HFFc6 (cell line): ENCODE data around the gene PIGQ. TPM values are rescaled to one million over a fixed set of nuclear protein-coding genes. Genes with fewer than 3 reads are reported as not detected.

Experiments
- DNase-seq: peaks from one replicate; pipeline ENCODE4 v3.0.0-alpha.2; 2018
- H3K27ac Mint-ChIP-seq: 2 replicates; pipeline ENCODE4 v1.8.0; 2020; ENCODE audit warnings: mild to moderate bottlenecking, mixed read lengths
- H3K27me3 Mint-ChIP-seq: 2 replicates; pipeline ENCODE4 v1.8.0; 2021; ENCODE audit warnings: mild to moderate bottlenecking, moderate library complexity, mixed read lengths; ENCODE audit not compliant: insufficient read depth
- H3K36me3 Mint-ChIP-seq: 2 replicates; pipeline ENCODE4 v1.8.0; 2021; ENCODE audit warnings: low read depth, mixed read lengths
- H3K4me1 Mint-ChIP-seq: 2 replicates; pipeline ENCODE4 v1.8.0; 2020; ENCODE audit warnings: low read depth, mixed read lengths
- H3K4me3 Mint-ChIP-seq: 2 replicates; pipeline ENCODE4 v1.8.0; 2020; ENCODE audit warnings: mild to moderate bottlenecking, moderate library complexity, mixed read lengths
- H3K9me3 Mint-ChIP-seq: 2 replicates; pipeline ENCODE4 v1.8.0; 2020; ENCODE audit warnings: mild to moderate bottlenecking, mixed read lengths
- total RNA-seq, 6 experiments: library from RNA; stranded (reverse); fragmentation: NEBNext Ultra II Directional; extraction: Animal tissue kit (Norgen Biotek cat#: 25700); gene quantifications; 2 replicates in 1 of 6; 3 replicates in 5 of 6; pipeline ENCODE4 v1.2.3, GENCODE V29; 2021
- TF ChIP-seq, protein P1 (sequence below): fragments of 200-600 bp; sonication (generic); IDR thresholded peaks from 2 replicates; pipeline ENCODE4 v1.5.0; 2021; ENCODE audit warnings: antibody characterized with exemption, mild to moderate bottlenecking

Gene PIGQ
- total RNA-seq, 6 experiments from 2014 or later = 30.4 to 39.5 (median 35.4) TPM

DNA sequence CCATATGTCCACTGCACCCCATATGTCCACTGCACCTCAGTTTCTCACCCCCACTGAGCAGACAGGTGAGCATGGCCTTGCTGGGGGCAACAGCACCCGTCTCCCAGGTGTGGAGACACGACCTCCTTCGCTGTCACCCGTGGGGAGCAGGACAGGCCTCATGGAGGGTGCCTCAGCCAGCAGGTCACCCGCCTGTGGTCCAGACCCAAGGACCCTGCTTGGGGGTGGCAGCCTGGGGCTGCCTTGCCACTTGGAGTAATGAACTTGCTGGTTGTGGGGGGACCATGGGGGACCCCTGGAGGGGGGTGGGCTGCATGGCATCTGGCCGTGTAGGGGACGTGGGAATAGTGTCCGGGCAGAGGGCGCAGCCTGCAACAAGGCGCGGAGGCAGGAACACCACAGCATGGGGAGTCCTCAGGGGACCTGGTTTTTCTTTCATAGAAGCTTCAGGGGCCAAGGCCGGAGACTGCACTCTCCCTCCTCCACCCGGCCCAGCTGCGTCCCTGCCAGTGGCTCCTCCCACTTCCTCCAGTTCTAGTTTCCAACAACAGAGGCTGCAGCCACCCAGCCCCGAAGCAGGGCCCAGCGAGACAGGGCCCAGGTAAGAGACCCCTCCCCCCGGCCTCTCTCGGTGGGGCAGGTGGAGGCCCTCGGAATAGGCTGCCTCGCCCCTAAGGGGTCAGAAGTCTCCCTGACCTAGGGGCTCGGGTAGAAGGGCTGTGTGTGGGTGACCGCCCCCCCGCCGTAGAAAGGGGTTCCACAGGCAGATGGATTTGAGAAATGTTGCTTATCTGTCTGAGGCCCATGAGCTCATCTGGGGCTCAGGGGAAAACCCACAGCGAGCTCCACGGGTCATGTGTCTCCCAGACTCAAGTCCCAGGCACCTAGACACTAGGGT, 3.0 kb upstream of the PIGQ start, which contains the start of gene NHLRC4:
Gene NHLRC4, plus strand, starts transcription at position 531 of the 898 bp plus-strand sequence. CDS start 1,043 bp downstream, outside the sequence.
- DNase-seq = no peak
- Mint-ChIP-seq H3K36me3 (no peaks in the 10 kb centered on the region), H3K27me3 (peaks cover 8% of the 10 kb centered on the region), H3K4me3 (no peak within 1 kb of the TSS), H3K9me3 (no peaks in the 10 kb centered on the region), H3K4me1 (peaks cover 20% of the 10 kb centered on the region), H3K27ac (no peak within 1 kb of the TSS)
- TF ChIP-seq, protein P1, sequence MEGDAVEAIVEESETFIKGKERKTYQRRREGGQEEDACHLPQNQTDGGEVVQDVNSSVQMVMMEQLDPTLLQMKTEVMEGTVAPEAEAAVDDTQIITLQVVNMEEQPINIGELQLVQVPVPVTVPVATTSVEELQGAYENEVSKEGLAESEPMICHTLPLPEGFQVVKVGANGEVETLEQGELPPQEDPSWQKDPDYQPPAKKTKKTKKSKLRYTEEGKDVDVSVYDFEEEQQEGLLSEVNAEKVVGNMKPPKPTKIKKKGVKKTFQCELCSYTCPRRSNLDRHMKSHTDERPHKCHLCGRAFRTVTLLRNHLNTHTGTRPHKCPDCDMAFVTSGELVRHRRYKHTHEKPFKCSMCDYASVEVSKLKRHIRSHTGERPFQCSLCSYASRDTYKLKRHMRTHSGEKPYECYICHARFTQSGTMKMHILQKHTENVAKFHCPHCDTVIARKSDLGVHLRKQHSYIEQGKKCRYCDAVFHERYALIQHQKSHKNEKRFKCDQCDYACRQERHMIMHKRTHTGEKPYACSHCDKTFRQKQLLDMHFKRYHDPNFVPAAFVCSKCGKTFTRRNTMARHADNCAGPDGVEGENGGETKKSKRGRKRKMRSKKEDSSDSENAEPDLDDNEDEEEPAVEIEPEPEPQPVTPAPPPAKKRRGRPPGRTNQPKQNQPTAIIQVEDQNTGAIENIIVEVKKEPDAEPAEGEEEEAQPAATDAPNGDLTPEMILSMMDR = no peak

DNA sequence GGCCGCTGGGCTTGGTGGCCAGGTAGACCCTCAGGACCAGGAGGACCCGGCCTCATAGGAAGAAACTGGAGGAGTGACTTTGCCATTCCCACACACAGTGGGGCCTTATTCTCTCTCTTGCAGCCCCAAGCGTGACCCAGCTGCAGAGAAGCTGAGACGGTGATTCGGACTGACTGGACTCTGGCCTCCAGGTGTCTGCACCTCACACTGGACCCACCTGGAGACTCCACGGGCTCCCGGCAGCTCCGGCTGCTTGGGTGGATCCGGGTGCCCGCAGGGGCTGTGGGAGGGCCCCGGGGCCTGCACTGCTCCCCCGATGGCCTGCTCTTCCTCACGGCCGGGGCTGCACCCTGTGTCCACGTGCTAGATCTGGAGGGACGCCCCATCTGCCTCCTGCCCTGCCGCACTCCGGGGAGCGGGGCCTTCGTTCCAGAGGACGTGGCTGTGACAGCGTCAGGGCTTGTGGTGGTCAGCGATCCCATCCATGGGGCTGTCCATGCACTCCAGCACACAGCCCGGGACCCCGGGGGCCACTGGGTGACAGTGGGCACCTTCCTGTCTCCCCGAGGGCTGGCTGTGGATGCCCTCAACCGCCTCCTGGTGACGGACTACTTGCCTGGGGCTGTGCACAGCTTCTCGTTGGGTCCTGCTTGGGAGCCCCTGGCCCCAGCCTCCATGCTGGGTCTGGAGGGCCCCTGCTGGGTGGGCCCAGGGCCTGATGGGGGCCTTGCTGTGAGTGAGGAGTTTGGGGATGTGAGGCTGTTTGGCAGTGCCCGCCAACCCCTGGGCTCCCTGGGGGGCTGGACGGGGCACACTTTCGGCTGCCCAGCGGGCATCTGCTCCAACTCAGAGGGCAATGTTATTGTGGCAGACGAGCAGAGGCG, 2.2 kb upstream of the PIGQ start:
- TF ChIP-seq, protein P1 = no peak
- H3K4me3 Mint-ChIP-seq = no peak overlapping the region
- H3K27ac Mint-ChIP-seq = no peak overlapping the region
- H3K9me3 Mint-ChIP-seq = no peaks in the 10 kb centered on the region
- peaks cover 23% of the 10 kb centered on the region for H3K4me1 Mint-ChIP-seq
- no peaks in the 10 kb centered on the region for H3K36me3 Mint-ChIP-seq
- peaks cover 5% of the 10 kb centered on the region for H3K27me3 Mint-ChIP-seq
- no peak for DNase-seq

DNA sequence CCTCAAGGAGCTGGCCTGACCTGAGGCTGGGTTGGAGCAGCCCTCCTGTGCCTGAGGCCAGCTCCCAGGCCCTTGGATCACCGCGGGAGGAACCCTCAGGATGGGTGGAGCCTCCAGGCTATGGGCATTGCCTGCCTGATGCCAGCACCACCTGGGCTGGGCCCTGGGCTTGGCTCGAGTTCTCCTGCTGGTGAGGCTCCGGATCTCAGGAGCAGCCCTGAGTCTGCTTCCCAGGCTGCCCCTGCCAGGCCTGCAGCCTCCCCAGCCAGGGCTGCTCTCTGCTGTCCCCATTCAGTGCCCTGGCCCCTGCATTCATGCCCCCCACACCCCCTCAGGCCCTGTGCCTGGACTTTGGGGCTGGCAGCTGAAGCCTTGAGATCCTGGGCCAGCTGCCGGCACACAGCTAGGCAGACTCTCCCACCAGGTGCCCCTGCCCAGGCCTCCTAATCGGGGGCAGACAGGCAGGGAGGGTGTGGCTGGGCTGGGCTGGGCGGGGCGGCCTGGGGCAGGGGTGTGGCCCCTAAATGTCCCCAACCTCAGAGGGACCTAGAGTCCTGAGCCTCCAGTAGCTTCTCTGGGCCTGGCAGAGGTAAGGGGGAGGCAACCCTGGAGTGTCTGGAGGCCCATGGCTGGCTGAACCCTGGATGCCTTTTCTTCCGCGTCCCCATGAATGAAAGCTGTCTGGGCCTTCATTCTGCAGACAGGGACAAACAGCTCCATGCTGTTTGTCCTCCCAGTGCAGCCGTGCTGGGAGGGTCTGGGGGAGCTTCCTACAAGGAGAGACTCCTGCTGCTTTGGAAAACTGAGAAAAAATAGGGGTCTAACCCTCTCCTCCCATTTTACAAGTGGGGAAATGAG, 1.1 kb upstream of the PIGQ start:
- H3K27ac Mint-ChIP-seq = peak overlapping the region; percentile 79; the same call in 1 of the 2 replicates
- H3K4me3 Mint-ChIP-seq = peak overlapping the region; percentile 86
- H3K4me1 Mint-ChIP-seq = peaks cover 23% of the 10 kb centered on the region
- TF ChIP-seq, protein P1 = no peak
- no peaks in the 10 kb centered on the region for H3K36me3 Mint-ChIP-seq
- peaks cover 5% of the 10 kb centered on the region for H3K27me3 Mint-ChIP-seq
- no peak for DNase-seq
- H3K9me3 Mint-ChIP-seq = no peaks in the 10 kb centered on the region

DNA sequence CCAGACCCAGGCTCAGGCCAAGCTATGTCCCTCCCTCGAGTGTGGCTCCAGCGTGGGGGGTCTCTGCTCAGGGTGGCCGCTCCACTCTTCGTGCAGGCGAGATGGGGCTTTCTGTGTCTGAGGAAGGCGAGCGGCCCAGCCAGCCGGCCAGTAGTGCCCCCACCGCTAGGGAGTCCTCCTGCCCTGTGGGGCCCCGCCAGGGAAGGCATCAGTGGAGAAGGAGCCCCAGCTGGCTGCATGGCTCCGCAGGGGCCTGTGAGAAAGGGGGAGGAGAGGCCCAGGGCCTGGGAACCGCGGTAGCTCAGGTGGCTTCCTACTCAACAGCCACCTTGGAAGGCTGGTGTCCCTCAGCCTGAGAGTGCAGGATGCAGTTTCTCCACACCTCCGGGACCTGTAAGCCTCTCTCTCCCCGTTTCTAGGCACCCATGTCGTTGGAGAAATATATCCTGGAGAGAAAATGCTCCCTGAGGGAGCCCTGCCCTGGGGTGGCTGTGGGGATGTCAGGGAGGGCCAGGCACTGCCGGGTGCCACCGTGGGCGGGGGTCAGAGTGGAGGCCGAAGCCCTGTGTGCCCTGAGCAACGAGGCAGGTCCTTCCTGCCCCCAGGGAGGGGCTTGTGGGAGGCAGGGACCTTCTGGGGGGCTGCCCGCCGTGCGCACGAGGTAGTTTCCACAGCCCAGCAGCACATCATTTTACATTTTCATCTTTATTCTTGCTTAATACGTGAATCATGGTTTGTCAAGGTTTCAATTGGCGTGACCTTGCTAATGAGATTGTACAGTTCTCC, 3.3 kb downstream of the PIGQ start:
- no peaks in the 10 kb centered on the region for H3K36me3 Mint-ChIP-seq
- TF ChIP-seq, protein P1 = no peak
- H3K4me3 Mint-ChIP-seq = no peak overlapping the region
- DNase-seq = no peak
- H3K4me1 Mint-ChIP-seq = peaks cover 23% of the 10 kb centered on the region
- H3K27me3 Mint-ChIP-seq = peaks cover 5% of the 10 kb centered on the region
- H3K9me3 Mint-ChIP-seq = no peaks in the 10 kb centered on the region
- H3K27ac Mint-ChIP-seq = no peak overlapping the region
